GM19035 (cell line): Measurements from ENCODE around the gene ZNF366.

Source experiments
- ATAC-seq: cut with Tn5 transposase; IDR thresholded peaks from one replicate; pipeline ENCODE4 v1.9.1; 2021; ENCODE audit not compliant: unreplicated experiment

ZNF366 gene

DNA sequence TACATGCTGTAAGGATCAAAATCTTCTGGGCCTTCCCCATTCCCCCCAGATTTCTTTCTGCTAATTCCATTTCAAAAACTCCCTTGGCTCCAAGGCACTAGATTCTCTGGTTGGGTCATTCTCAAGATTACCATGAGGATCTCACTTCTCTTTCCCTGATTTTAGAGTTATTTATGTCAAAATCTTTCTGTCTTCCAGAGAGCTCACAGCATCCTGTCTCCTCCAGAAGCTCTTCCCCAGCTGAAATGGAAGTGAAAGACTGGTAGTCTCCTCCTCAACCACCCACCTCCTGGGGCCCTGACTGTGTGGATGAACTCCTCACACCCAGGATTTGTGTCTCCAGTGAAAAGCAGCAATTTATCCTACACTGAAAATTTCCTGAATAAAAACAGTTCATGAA, 11.9 kb upstream of the ZNF366 start:
- ATAC-seq = no peak

DNA sequence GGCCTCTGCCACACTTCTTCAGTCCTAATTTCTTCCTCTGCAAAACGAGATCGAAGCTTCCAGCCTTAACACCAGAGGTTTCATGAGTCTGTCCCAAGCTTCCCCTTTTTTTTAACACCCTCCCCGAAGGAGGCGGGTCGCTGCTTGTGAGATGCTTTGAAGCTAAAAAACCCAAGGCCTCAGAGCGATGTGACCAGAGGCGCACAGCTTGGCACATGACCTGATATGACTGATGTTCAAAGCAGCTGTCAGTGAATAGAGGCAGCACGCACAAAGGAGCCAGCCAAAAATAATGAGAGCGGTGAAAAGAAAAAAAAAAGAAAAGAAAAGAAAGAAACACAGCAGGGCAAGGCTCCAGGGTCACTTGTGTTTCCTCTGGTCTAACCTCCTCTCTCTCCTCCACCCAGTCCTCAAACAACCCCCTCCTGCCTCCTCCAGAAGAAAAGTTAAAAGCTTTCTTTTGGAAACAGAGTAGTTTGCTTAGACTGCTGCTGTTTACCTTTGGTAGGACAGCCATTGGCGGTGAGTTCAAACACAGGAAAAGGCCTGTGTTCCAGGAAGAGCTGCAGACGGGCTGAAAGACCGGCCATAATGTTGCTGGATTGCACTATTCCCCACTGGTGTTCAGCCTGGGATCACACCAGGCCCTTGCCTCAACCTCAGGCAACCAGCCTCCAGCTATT, 10.9 kb upstream of the ZNF366 start:
- ATAC-seq = no peak

DNA sequence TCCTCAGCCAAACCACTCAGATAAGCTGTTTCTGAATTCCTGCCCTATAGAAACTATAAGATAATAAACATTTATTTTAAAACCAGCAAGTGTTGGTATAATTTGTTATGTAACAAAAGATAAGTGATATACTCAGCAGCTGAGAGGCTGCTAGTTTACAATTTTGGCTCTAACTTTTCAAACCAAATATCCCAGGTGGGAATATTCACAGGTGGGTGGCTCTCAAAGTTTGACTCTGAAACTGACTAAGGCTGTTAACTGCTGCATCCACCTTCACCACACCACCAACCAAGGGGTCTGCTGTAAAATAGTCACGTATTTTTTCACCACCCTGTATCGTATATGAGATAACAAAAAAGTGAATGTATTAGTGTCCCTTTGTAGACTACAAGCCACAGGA, 9.7 kb upstream of the ZNF366 start:
- ATAC-seq = no peak

DNA sequence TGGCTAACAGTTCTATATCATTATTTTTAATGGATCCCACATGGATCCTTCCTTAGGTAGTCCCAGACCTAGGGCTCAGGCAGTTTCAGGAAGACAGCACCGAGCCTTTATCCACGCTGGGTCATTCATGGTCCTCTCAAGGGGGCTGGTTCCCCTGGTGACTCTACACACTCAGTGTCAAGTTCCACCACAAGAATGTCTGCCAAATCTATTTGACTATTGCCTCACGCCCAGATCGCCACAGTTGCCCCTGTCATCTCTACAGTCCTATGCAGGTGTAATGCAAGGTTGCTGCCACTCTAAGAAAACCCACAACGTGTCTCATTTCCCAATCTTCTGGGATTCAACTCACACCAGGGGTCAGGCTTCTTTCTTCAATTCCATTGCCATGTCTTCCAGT, 8.0 kb upstream of the ZNF366 start:
- no peak for ATAC-seq

DNA sequence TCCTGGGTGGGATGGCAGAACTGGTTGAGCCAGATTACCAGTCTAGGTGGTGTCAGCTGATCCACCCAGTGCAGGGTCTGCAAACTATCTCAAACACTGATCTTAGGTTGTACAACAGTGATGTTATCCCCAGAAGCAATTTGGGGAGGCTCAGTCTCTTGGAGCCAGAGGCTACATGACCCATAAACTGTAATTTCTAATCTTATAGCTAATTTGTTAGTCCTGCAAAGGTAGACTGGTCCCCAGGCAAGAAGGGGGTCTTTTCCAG, 5.3 kb upstream of the ZNF366 start:
- ATAC-seq = no peak

DNA sequence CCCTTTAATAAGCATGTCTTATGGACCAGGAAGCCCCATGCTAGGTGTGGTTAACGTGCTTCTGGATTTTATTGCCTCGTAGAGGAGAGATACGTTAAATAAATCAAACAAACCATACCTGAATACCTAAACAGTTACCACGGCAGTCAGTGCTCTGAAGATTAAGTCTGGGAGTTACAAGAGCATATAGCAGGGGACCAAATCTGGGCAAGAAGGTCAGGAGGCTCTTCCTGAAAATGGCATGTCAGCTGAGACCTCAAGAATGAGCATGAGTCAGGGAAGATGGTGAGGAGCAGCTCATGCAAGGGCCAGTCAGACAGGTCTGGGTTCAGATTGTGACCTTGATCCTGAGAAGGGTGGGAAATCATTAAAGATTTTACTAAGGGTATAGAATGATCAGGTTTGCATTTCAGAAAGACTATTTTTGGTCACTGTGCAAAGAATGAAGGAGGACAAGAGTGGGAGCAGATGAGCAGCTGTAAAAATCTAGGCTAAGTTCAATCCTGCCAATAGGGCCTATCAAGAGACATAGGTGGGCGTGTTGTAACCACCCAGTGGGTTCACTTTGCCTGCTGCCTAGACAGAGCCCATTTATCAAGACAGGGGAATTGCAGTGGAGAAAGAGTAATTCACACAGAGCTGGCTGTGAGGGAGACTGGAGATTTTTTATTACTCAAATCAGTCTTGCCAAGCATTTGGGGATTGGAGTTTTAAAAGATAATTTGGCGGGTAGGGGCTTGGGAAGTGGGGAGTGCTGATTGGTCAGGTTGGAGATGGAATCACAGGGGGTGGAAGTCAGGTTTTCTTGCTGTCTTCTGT, 4.8 kb upstream of the ZNF366 start:
- no peak for ATAC-seq

DNA sequence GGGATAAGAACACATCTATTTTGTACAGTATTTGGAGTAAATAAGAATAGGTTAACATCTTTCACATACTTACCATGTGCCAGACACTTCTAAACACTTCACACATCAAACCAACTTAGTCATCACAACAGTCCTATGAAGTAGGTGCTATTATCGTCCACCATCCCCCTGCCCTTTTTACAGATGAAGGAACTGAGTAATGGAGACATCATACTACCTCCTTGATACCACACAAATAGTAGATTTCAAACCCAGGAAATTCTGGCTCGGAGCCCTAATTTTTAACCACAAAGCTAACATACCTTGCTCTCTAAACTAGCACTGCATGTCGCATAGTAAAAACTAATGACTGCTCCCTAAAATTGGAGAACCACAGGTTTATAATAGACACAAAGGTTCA, 4.2 kb upstream of the ZNF366 start:
- ATAC-seq = no peak

DNA sequence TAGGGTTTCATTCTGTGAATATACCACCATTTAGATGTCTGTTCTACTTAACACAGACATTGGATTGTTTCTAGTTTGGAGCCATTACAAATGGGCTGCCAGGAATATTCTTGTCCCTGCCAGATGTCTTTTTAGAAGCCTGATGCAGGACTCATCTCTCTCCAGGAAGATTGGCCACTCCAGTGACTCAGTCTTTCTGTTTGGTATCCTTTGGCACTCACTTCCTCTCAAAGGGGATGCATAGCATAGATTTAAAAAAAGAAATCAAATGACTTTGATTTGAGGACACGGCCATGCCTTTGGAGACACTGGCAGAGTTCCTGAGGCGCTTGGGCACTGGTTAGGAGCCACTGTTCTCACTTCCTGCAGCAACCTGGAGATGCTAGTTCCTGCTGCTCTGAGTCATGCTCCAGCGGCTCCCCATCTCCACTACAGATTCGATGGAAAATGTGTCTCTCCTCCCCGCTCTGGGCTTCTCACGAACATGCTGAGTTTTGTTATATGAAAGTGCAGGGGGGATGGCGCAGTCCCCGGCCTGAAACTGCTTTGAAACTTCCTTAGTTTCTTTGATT, 3.5 kb upstream of the ZNF366 start:
- no peak for ATAC-seq

DNA sequence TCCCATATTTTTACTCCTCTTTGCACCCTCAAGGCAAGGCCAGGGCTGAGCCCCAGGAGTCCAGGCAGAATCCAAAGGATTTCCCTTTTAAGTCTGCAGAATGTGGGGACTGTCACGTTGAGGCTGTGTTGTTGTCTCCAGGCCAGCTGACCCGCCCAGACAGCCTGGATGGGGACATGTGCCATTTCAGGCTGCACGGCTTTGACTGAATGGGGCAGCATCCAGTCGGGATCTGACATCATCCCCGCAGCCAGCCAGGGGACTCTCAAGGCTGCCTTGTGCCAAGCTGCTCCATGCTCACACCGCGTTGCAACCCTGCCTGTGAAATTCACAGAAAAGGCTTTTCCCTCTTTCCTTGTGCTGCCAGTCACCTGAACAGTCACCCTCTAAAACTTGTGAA, 2.2 kb upstream of the ZNF366 start:
- no peak for ATAC-seq

DNA sequence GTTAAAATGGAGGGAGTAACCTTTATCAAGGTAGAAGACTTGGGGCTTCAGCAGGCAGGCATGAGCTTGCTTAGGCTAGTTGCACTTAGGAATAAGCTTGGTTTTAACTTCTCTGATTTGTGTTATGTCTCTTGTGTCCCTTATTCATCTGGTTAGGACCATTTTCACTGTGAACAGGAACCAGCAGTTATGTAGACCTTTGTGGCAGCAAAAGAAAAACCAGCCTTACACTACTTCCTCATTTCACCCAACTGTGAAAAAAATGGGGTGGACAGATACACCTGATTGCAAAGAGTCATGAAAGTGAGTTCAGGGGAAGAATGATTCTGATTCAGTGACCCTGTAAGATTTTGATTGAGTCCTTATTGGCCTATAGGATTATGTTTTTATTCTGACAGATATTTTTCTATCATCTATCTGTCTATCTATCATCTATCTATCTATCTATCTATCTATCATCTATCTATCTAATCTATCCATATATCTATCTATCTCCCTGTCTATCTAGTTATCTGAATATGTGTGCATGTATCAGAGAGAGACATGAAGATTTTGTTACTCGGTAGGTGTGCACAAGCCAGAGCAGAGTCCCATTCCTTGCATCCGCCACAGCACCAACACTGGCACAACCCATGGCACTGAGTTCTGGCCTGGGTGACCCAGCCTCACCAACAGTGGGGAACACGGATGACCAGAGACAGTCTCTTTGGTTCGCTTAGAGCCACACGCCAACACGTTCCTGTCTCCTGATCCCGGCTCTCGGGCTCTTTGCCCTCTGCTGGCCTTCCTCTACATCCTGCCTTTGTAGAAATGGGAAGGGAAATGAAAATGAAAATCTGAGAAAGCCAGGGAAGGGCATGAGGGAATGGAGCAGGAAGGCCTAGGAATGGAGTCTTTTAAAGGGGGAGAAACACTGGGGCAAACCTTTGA, 1.3 kb upstream of the ZNF366 start:
- peak; percentile 98 for ATAC-seq

DNA sequence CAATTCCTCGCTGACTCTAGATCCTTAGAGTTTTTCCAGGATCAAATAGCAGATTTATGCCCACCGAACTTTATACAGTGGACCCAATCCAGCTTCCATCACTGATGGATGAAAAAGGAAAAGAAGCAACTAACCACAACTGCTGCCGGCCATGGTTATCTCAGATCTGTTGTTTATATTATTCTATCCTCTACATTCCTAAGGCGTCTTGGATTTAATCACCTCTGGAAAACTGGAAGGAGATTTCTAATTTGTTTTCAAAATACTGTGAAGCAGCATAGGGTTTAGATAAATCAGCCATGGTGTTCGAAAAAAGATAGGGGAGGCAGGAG, 663 bp upstream of the ZNF366 start:
- ATAC-seq = no peak

DNA sequence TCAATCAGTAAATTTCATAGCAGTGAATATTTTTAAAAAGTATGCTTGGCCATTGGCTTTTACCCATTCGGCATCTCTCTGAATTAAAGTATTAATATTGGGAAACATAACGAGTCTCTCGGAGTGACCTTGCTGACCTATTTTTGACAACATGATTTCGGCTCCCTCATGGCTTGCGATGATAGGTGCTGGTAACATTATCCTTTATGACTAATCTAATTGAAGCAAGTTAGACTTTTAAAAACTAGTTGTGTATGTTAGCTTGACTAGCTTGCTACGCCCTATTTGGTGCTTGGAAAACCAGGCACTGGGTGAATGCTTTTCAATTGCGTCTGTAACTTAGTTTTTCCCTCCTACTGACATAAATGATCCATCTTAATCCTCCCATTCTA, 1.1 kb downstream of the ZNF366 start:
- no peak for ATAC-seq

DNA sequence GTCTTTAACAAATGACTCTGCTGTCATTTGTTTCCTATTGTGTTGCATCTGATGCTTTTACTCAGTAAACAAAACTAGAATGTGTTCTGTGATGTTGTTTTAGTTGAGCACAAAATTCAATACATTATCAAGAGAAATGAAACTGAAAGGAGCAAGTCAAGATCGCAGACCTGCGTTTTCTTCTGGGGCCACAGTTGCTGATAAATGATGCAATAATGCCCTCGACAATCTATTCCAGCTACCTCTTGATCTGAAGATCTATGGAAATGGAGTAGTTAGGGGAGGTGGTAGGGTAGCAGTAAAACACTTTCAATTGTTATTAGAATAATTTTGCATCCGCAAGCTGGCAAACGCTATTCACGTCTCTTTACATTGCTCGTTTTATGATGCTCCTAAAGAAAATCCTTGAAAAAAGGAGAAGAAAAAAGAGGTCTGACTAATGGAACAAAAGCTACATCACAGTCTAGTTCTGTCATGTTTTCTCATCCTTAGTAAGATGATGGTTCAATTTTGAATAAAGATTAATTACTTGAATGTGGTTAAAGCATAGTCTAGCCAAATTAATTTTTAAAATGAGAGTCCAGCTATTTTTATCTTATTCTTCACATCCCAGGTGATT, 1.6 kb downstream of the ZNF366 start:
- no peak for ATAC-seq

DNA sequence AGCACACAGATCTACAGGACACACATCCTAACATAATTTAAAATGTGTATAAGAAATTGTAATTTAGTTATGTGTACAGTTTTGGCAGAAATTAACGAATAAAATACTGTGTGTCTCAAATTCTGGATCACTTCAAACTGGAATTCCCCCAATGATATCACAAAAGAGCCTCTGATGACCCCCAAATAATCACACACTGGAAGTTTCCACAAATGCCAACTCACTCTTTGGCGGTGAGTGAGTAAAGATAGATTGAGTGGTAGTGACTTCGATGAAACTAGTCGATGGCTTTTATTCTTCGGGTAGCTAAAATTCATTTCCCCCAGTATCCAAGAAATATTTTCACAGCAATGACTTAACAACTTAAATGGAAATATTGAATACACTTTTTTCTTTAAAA, 2.2 kb downstream of the ZNF366 start:
- no peak for ATAC-seq

DNA sequence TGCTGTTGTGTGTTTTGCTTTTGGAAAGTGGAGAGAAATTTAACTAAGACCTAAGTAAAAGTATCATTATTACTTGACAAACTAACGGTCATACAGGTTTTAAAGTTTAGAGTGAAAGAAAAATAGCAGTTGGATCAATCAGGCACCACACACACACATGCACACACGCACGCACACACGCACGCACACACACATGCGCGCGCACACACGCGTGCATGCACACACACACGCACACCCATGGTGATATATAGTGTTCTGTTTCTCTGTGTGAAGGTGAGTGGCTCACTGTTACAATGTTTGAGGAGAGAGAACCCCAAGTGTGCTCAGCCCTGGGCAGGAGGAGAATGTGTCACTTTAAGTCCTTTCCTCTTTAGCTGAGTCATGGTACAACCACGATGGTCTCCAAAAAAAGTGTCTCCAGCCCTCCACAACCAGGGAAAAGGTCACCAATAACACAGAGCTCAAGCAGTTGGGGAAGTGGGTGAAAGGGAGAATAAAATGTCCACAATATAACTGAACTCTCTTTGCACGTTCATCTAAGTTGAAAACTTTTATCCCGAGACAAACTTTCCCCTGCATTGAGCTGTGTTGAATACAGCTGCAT, 3.2 kb downstream of the ZNF366 start:
- ATAC-seq = no peak

DNA sequence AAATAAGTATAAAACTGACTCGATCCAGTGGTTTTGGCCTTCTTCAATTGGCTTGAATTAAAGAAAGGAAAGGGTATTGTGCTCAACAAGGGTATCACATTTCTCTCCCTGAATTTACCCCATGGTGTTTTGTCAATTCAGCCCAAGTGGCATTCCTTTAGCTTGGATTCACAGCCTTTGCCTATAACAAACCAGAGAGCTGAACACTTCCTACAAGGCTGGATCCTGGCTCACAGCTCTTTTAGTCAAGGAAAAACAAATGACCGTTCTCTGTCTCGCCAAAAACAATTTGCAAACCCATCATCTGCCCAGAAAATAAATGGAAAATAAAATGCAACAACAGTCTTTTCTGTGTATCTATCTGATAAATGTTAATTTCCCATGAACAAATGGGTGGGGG, 5.7 kb downstream of the ZNF366 start:
- no peak for ATAC-seq

DNA sequence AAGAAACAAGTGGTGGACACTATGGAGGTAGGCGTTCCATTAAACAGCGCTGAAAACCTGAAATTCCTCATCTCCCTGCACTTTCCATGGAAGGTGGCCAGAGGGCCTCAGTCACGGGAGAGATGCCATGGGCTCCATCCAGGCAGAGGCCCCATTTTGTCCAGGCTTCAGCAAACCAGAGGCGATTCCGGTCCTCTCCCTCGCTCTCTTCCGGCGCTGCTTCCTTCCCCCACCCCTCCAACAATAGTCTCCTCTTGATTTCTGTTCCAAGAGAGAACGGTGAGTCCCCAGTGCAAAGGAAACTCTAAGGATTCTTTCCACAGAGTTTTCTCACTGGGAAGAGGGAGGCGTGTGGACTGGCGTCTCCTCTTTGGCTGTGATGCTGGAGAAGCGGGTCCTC, 7.5 kb downstream of the ZNF366 start:
- no peak for ATAC-seq

DNA sequence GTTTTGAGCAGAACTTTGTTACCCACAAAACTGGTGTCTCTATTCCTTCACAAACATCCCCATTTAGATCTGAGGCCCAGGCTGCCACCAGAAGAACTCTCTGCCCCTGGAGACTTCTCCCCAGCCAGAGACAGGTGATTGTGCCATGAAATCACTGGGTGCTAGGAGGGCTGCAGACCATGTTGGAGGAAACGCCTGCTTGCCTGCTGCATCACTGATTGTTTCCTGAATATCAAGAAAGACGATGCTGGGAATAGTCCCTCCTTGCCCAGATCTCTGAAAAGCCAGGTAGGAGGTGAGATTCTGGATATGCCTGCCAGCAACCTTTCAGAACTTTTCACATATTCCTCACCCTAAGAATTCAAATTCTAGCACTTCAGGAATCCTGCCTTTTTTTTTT, 8.1 kb downstream of the ZNF366 start:
- no peak for ATAC-seq

DNA sequence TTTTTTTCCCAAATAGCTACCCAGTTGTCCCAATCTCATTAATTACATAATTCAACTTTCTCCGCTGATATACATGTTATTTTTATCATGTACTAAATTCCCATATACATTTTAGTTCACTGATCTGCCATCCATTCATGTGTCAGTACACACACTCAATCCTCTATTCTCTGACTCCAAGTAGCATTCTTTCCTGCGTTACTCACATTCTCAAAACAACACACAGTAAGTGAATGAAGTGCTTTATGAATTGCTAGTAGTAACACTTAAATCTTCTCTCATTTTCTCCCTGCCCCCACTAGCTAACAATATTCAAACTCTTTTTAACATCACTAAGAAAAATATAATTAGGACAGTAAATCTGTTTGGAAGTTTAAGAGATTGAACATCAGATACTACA, 8.9 kb downstream of the ZNF366 start:
- no peak for ATAC-seq

DNA sequence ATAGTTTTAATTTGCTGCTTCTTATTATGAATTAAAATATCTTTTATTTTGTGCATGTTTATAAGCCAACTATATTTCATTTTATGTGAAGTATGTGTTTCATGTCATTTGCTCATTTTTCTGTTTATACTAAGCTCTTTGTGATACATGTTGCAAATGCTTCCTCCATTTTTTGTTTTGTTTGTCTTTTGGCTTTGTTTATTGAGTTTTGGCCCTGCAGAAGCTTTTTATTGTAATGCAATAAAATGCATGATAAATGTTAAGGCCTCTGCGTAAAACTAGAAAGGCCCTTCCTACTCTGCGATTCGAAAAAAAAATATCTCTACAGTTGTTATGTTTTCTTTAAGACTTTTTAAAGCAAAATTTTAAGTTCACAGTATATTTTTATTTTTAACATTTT, 9.4 kb downstream of the ZNF366 start:
- ATAC-seq = no peak

DNA sequence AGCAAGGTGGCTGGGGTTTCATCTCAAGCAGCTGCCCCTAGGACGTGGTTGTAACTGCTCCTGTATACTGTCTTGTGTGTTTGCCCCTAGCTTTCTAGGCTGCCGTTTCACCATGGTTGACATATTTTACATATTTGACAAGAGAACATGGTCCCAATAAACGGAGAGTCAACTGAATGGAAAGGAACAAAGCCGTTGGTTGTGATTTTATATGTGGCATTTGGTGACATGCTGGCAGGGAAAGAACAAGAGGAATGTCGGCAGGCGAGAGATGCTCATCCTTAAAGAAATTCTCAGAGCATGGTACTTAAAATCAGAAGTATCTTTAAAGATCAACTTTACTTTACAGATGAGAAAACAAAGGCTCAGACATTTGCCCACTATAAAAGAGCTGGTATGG, 11.8 kb downstream of the ZNF366 start:
- no peak for ATAC-seq
